ENCODE data around the gene ISG15. TPM values are rescaled to one million over a fixed set of nuclear protein-coding genes. Genes with fewer than 3 reads are reported as not detected.

Gene ISG15
- total and polyA plus RNA-seq, 9 of the 15 experiments (the other 6 are each of a cell fraction or from before 2014, with no cell fraction given), result 0.40 to 58.3 (median 12.2) TPM

DNA sequence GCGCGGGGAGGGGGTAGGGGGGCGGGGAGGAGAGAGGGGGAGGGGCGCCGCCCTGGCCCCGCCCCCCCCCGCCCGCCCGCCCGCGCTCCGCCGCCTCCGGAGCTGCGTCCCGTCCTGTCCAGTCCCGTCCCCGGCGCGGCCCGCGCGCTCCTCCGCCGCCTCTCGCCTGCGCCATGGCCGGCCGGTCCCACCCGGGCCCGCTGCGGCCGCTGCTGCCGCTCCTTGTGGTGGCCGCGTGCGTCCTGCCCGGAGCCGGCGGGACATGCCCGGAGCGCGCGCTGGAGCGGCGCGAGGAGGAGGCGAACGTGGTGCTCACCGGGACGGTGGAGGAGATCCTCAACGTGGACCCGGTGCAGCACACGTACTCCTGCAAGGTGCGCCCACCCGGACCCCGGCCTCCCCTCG, 6.7 kb downstream of the ISG15 start, which contains the start of gene AGRN (continued):
- TF ChIP-seq ZNF263 (CRISPR knock-in tag; IDR thresholded peaks at IDR 0.05; ENCODE audit: borderline replicate concordance) (peak; percentile 85), NFE2L1 (tag; IDR thresholded peaks at IDR 0.05; ENCODE audit: borderline replicate concordance, low read depth) (no peak), ZNF311 (CRISPR knock-in tag; IDR thresholded peaks at IDR 0.05) (no peak), RBBP5 (IDR thresholded peaks at IDR 0.05; ENCODE audit: borderline replicate concordance, insufficient read depth, low read length, poor library complexity, severe bottlenecking) (peak; percentile 68), ZNF212 (CRISPR knock-in tag; IDR thresholded peaks at IDR 0.05) (no peak), ZNF12 (CRISPR knock-in tag; IDR thresholded peaks at IDR 0.05) (no peak), HDGF (IDR thresholded peaks at IDR 0.05) (no peak), DIDO1 (tag; IDR thresholded peaks at IDR 0.05; ENCODE audit: low read depth) (no peak), GABPA (tag; conservative IDR thresholded peaks at IDR 0.05; ENCODE audit: low read depth) (no peak), HDAC6 (IDR thresholded peaks at IDR 0.05; ENCODE audit: low read depth, low read length) (no peak)
- TF ChIP-seq, protein P1, sequence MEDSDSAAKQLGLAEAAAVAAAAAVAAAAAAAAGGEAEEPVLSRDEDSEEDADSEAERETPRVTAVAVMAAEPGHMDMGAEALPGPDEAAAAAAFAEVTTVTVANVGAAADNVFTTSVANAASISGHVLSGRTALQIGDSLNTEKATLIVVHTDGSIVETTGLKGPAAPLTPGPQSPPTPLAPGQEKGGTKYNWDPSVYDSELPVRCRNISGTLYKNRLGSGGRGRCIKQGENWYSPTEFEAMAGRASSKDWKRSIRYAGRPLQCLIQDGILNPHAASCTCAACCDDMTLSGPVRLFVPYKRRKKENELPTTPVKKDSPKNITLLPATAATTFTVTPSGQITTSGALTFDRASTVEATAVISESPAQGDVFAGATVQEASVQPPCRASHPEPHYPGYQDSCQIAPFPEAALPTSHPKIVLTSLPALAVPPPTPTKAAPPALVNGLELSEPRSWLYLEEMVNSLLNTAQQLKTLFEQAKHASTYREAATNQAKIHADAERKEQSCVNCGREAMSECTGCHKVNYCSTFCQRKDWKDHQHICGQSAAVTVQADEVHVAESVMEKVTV (CRISPR knock-in tag; IDR thresholded peaks at IDR 0.05), result no peak
- TF ChIP-seq, protein P2, sequence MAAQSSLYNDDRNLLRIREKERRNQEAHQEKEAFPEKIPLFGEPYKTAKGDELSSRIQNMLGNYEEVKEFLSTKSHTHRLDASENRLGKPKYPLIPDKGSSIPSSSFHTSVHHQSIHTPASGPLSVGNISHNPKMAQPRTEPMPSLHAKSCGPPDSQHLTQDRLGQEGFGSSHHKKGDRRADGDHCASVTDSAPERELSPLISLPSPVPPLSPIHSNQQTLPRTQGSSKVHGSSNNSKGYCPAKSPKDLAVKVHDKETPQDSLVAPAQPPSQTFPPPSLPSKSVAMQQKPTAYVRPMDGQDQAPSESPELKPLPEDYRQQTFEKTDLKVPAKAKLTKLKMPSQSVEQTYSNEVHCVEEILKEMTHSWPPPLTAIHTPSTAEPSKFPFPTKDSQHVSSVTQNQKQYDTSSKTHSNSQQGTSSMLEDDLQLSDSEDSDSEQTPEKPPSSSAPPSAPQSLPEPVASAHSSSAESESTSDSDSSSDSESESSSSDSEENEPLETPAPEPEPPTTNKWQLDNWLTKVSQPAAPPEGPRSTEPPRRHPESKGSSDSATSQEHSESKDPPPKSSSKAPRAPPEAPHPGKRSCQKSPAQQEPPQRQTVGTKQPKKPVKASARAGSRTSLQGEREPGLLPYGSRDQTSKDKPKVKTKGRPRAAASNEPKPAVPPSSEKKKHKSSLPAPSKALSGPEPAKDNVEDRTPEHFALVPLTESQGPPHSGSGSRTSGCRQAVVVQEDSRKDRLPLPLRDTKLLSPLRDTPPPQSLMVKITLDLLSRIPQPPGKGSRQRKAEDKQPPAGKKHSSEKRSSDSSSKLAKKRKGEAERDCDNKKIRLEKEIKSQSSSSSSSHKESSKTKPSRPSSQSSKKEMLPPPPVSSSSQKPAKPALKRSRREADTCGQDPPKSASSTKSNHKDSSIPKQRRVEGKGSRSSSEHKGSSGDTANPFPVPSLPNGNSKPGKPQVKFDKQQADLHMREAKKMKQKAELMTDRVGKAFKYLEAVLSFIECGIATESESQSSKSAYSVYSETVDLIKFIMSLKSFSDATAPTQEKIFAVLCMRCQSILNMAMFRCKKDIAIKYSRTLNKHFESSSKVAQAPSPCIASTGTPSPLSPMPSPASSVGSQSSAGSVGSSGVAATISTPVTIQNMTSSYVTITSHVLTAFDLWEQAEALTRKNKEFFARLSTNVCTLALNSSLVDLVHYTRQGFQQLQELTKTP (IDR thresholded peaks at IDR 0.05; ENCODE audit: low read depth in 1 of 2, partially characterized antibody in 2 of 2), result no peak
- TF ChIP-seq, protein P3, sequence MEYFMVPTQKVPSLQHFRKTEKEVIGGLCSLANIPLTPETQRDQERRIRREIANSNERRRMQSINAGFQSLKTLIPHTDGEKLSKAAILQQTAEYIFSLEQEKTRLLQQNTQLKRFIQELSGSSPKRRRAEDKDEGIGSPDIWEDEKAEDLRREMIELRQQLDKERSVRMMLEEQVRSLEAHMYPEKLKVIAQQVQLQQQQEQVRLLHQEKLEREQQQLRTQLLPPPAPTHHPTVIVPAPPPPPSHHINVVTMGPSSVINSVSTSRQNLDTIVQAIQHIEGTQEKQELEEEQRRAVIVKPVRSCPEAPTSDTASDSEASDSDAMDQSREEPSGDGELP (CRISPR knock-in tag; IDR thresholded peaks at IDR 0.05; ENCODE audit: borderline replicate concordance), result no peak
- TF ChIP-seq, protein P4, sequence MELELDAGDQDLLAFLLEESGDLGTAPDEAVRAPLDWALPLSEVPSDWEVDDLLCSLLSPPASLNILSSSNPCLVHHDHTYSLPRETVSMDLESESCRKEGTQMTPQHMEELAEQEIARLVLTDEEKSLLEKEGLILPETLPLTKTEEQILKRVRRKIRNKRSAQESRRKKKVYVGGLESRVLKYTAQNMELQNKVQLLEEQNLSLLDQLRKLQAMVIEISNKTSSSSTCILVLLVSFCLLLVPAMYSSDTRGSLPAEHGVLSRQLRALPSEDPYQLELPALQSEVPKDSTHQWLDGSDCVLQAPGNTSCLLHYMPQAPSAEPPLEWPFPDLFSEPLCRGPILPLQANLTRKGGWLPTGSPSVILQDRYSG (tag; conservative IDR thresholded peaks at IDR 0.05; ENCODE audit: low read depth), result no peak
- TF ChIP-seq, protein P5, sequence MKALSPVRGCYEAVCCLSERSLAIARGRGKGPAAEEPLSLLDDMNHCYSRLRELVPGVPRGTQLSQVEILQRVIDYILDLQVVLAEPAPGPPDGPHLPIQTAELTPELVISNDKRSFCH (CRISPR knock-in tag; IDR thresholded peaks at IDR 0.05), result no peak
- TF ChIP-seq, protein P5 (tag; IDR thresholded peaks at IDR 0.05), result no peak
- TF ChIP-seq, protein P6, sequence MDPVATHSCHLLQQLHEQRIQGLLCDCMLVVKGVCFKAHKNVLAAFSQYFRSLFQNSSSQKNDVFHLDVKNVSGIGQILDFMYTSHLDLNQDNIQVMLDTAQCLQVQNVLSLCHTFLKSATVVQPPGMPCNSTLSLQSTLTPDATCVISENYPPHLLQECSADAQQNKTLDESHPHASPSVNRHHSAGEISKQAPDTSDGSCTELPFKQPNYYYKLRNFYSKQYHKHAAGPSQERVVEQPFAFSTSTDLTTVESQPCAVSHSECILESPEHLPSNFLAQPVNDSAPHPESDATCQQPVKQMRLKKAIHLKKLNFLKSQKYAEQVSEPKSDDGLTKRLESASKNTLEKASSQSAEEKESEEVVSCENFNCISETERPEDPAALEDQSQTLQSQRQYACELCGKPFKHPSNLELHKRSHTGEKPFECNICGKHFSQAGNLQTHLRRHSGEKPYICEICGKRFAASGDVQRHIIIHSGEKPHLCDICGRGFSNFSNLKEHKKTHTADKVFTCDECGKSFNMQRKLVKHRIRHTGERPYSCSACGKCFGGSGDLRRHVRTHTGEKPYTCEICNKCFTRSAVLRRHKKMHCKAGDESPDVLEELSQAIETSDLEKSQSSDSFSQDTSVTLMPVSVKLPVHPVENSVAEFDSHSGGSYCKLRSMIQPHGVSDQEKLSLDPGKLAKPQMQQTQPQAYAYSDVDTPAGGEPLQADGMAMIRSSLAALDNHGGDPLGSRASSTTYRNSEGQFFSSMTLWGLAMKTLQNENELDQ (CRISPR knock-in tag; IDR thresholded peaks at IDR 0.05; ENCODE audit: borderline replicate concordance), result no peak
